IMR-90 (cell line): ENCODE data around the gene ZNF716. TPM values are rescaled to one million over a fixed set of nuclear protein-coding genes. Genes with fewer than 3 reads are reported as not detected.
"Not testable (repeated sequence)": the region's sequence is repeated elsewhere in the genome, so short reads cannot be mapped to it uniquely, and the experiment has no call there.

Experiments
- ATAC-seq: fragments of 200-7000 bp; cut with Tn5 transposase; 2 replicates; pipeline ENCODE4 v1.9.1; 2020; ENCODE audit warnings: low read depth, mild to moderate bottlenecking, moderate library complexity
- BruUV-seq: library from RNA; stranded (reverse); fragments of 400-500 nt; replicated peaks from 2 replicates; lab custom pipeline; 2021; lab: Mats Ljungman, UMichigan
- CTCF ChIA-PET: fragments of 300-600 bp; formaldehyde crosslinking; extraction: SDS; loops from one replicate; lab custom pipeline; 2021; ENCODE audit warnings: antibody characterized with exemption; lab: Yijun Ruan, JAX
- POLR2A ChIA-PET: fragments of 300-600 bp; sonication (Branson Sonifier 250); formaldehyde crosslinking; loops from one replicate; lab custom pipeline; 2022; ENCODE audit warnings: antibody characterized with exemption; ENCODE audit not compliant: unreplicated experiment; lab: Charles Lee
- DNase-seq: peaks from one replicate; pipeline ENCODE4 v3.0.0; 2013
- H2AFZ ChIP-seq: replicated peaks from 2 replicates; pipeline ENCODE3; 2013; ENCODE audit warnings: low read length, mild to moderate bottlenecking; ENCODE audit not compliant: poor library complexity
- H2AK5ac ChIP-seq: 2 replicates; pipeline ENCODE4 v1.6.1; 2013; ENCODE audit warnings: low read depth, low read length, inconsistent platforms
- H2AK9ac ChIP-seq: replicated peaks from 2 replicates; pipeline ENCODE3; 2013; ENCODE audit warnings: mild to moderate bottlenecking, low read depth, low read length, moderate library complexity; ENCODE audit not compliant: poor library complexity
- H2BK120ac ChIP-seq: 2 replicates; pipeline ENCODE4 v1.6.1; 2013; ENCODE audit warnings: low read depth, low read length, inconsistent platforms
- H2BK15ac ChIP-seq: 3 replicates; pipeline ENCODE4 v1.6.1; 2013; ENCODE audit warnings: low read depth, low read length, inconsistent platforms
- H2BK20ac ChIP-seq: 2 replicates; pipeline ENCODE4 v1.6.1; 2013; ENCODE audit warnings: low read depth, mild to moderate bottlenecking, inconsistent platforms, low read length, moderate library complexity
- H2BK5ac ChIP-seq: 2 replicates; pipeline ENCODE4 v1.6.1; 2013; ENCODE audit warnings: mild to moderate bottlenecking, low read depth, low read length, inconsistent platforms; ENCODE audit not compliant: poor library complexity, severe bottlenecking
- H3K14ac ChIP-seq: replicated peaks from 2 replicates; pipeline ENCODE4 v1.6.1; 2013; ENCODE audit warnings: low read depth, low read length, inconsistent platforms
- H3K18ac ChIP-seq: 2 replicates; pipeline ENCODE4 v1.6.1; 2013; ENCODE audit warnings: low read depth, low read length, control low read depth
- H3K23ac ChIP-seq: 2 replicates; pipeline ENCODE4 v1.6.1; 2013; ENCODE audit warnings: low read depth, low read length, inconsistent platforms
- H3K27ac ChIP-seq: 2 replicates; pipeline ENCODE4 v1.5.1; 2013; ENCODE audit warnings: mild to moderate bottlenecking, control low read depth, low read length; ENCODE audit not compliant: insufficient read depth
- H3K27me3 ChIP-seq: 2 replicates; pipeline ENCODE4 v1.6.1; 2013; ENCODE audit warnings: low read length; ENCODE audit not compliant: control insufficient read depth, insufficient read depth
- H3K36me3 ChIP-seq: 2 replicates; pipeline ENCODE4 v1.6.1; 2013; ENCODE audit warnings: low read length, mixed read lengths; ENCODE audit not compliant: control insufficient read depth, insufficient read depth
- H3K4ac ChIP-seq: 2 replicates; pipeline ENCODE4 v1.6.1; 2013; ENCODE audit warnings: low read depth, low read length, inconsistent platforms
- H3K4me1 ChIP-seq: 2 replicates; pipeline ENCODE4 v1.6.1; 2013; ENCODE audit warnings: low read length, mixed read lengths; ENCODE audit not compliant: control insufficient read depth, insufficient read depth
- H3K4me2 ChIP-seq: 2 replicates; pipeline ENCODE4 v1.6.1; 2013; ENCODE audit warnings: low read depth, mild to moderate bottlenecking, control low read depth, low read length, moderate library complexity
- H3K4me3 ChIP-seq: 2 replicates; pipeline ENCODE4 v1.5.1; 2013; ENCODE audit warnings: low read depth, mild to moderate bottlenecking, control low read depth, low read length, moderate library complexity; ENCODE audit not compliant: insufficient read depth
- H3K56ac ChIP-seq: 2 replicates; pipeline ENCODE4 v1.6.1; 2013; ENCODE audit warnings: low read length, inconsistent platforms; ENCODE audit not compliant: insufficient read depth; ENCODE audit errors: extremely low read depth
- H3K79me1 ChIP-seq, 2 experiments: 2 replicates each; pipeline ENCODE4 v1.6.1; 2013; ENCODE audit warnings: low read length in 2 of 2, inconsistent platforms in 1 of 2, low read depth in 1 of 2
- H3K9ac ChIP-seq: 2 replicates; pipeline ENCODE4 v1.6.1; 2013; ENCODE audit warnings: low read depth, low read length, control low read depth
- H3K9me1 ChIP-seq: 2 replicates; pipeline ENCODE4 v1.6.1; 2013; ENCODE audit warnings: low read length, inconsistent platforms; ENCODE audit not compliant: insufficient read depth
- H3K9me3 ChIP-seq: 2 replicates; pipeline ENCODE4 v1.6.1; 2013; ENCODE audit warnings: low read length; ENCODE audit not compliant: control insufficient read depth, insufficient read depth
- H4K20me1 ChIP-seq: 2 replicates; pipeline ENCODE4 v1.6.1; 2013; ENCODE audit warnings: low read length, inconsistent platforms; ENCODE audit not compliant: insufficient read depth
- H4K5ac ChIP-seq: 2 replicates; pipeline ENCODE4 v1.6.1; 2013; ENCODE audit warnings: mild to moderate bottlenecking, low read depth, low read length, control low read depth
- H4K8ac ChIP-seq, 2 experiments: 2 replicates each; pipeline ENCODE4 v1.6.1; 2013; ENCODE audit warnings: low read depth in 2 of 2, low read length in 2 of 2, control low read depth in 1 of 2, inconsistent platforms in 1 of 2
- H4K91ac ChIP-seq: 2 replicates; pipeline ENCODE4 v1.6.1; 2013; ENCODE audit warnings: low read depth, low read length, inconsistent platforms; ENCODE audit not compliant: insufficient read depth
- WGBS, 2 experiments: methylation state at CpG; one replicate each; pipeline versions ENCODE4 v1.1.5 to v1.1.7; 2013; ENCODE audit warnings: missing lambda C conversion rate in 2 of 2; ENCODE audit not compliant: insufficient read length in 1 of 2; ENCODE audit errors: extremely low coverage in 2 of 2; 5-methylcytosine and 5-hydroxymethylcytosine counted together
- dilution Hi-C: fragments of 300-500 bp; cut with HindIII; formaldehyde crosslinking; loops from one replicate; pipeline ENCODE4 v1.14.3; 2018; ENCODE audit warnings: low sequenced_read_pairs; ENCODE audit not compliant: unreplicated experiment
- in situ Hi-C: fragments of 300-500 bp; cut with MboI; formaldehyde crosslinking; loops from 3 replicates; pipeline ENCODE4 v1.14.3; 2019; ENCODE audit warnings: low sequenced_read_pairs, inconsistent platforms, mixed read lengths
- intact Hi-C: fragments of 100-400 bp; cut with micrococcal nuclease; formaldehyde crosslinking; loops from 2 replicates; pipeline ENCODE4 v1.10.0; 2022
- polyA plus RNA-seq, 3 experiments: library from polyadenylated mRNA; depleted of rRNA; stranded (reverse); fragments of >200 nt; gene quantifications; 2 replicates each; pipeline ENCODE4 v1.2.3, GENCODE V29; 2012; ENCODE audit warnings: low replicate concordance in 1 of 3
- total RNA-seq: library from RNA; depleted of rRNA; stranded (reverse); fragments of >200 nt; gene quantifications from 2 replicates; pipeline ENCODE4 v1.2.3, GENCODE V29; 2012

Gene ZNF716
- total and polyA plus RNA-seq, 2 of the 4 experiments (the other 2 are of a cell fraction), result not detected

- H3K4me3 ChIP-seq, H3K4ac ChIP-seq, intact Hi-C loops, H3K79me1 ChIP-seq, BruUV-seq, H3K9ac ChIP-seq, H3K4me1 ChIP-seq, H3K14ac ChIP-seq, H2BK15ac ChIP-seq, H2AK9ac ChIP-seq, H4K91ac ChIP-seq, H4K8ac ChIP-seq, H2BK120ac ChIP-seq, POLR2A ChIA-PET, H4K20me1 ChIP-seq, H2BK5ac ChIP-seq, H3K36me3 ChIP-seq, H3K9me1 ChIP-seq, H2AFZ ChIP-seq, H2AK5ac ChIP-seq, dilution Hi-C loops, in situ Hi-C loops, CTCF ChIA-PET, H2BK20ac ChIP-seq, H4K5ac ChIP-seq, H3K4me2 ChIP-seq, H3K56ac ChIP-seq, H3K27ac ChIP-seq, H3K27me3 ChIP-seq, H3K23ac ChIP-seq, ATAC-seq, H3K18ac ChIP-seq, DNase-seq: not testable (repeated sequence)
- peaks cover 22% of the 10 kb centered on the region for H3K9me3 ChIP-seq
- WGBS, 2 experiments, result 57% methylated on average over 6 of the region's 16 CpGs; no CpG with 5 or more reads in 1 of the 2 experiments
These were observed 46.9 kb upstream of the ZNF716 start for GRCh38 chr7:57403051-57403450.
